ENCODE data around the gene PAF1.

- TF ChIP-seq CTCF (IDR thresholded peaks at IDR 0.05): no peak
- no peak for TF ChIP-seq POLR2A (IDR thresholded peaks at IDR 0.05)
Observed at GRCh38 chr19:39388657-39389056, 2.2 kb downstream of the PAF1 start.

Data from adrenal gland (tissue), 5 donors.